Body of pancreas (tissue), 4 donors: ENCODE data around the gene ACTN1.

Source experiments
- CTCF ChIP-seq, 7 experiments: fragments of 450-650 bp in 4 of 7; fragments of 200-600 bp in 3 of 7; sonication (generic) in 3 of 7; IDR thresholded peaks; one replicate each; pipeline ENCODE4 v1.5.1; 2016 to 2019; ENCODE audit warnings: antibody characterized with exemption in 7 of 7
- POLR2A ChIP-seq, 3 donors: fragments of 450-650 bp; IDR thresholded peaks; one replicate each; pipeline ENCODE4 v1.6.1; 2016; ENCODE audit warnings: antibody characterized with exemption in 3 of 3, mild to moderate bottlenecking in 2 of 3

- no peak for TF ChIP-seq CTCF (IDR thresholded peaks at IDR 0.05)
- no peak for TF ChIP-seq POLR2A (IDR thresholded peaks at IDR 0.05)
These were observed 29.5 kb downstream of the ACTN1 start for GRCh38 chr14:68949601-68949965.
